Muscle layer of duodenum (tissue), 2 donors: ENCODE data around the gene TBCEL.

ENCODE experiments used
- H3K27ac ChIP-seq: one replicate; pipeline ENCODE4 v1.7.0; 2013; ENCODE audit warnings: mild to moderate bottlenecking, low read length
- H3K27me3 ChIP-seq: one replicate; pipeline ENCODE4 v1.7.0; 2013; ENCODE audit warnings: low read depth, mild to moderate bottlenecking, control low read depth, low read length
- H3K36me3 ChIP-seq, 2 donors: one replicate each; pipeline ENCODE4 v1.7.0; 2013; ENCODE audit warnings: low read length in 2 of 2, control low read depth in 1 of 2, mild to moderate bottlenecking in 1 of 2; ENCODE audit not compliant: insufficient read depth in 2 of 2, control insufficient read depth in 1 of 2
- H3K4me1 ChIP-seq, 2 donors: one replicate each; pipeline ENCODE4 v1.7.0; 2013; ENCODE audit warnings: low read length in 2 of 2, mild to moderate bottlenecking in 2 of 2, control low read depth in 1 of 2, moderate library complexity in 1 of 2; ENCODE audit not compliant: insufficient read depth in 2 of 2, control insufficient read depth in 1 of 2
- H3K4me3 ChIP-seq, 2 donors: one replicate each; pipeline ENCODE4 v1.7.0; 2013; ENCODE audit warnings: low read length in 2 of 2, low read depth in 1 of 2, mild to moderate bottlenecking in 1 of 2
- H3K9me3 ChIP-seq, 2 donors: one replicate each; pipeline ENCODE4 v1.7.0; 2013; ENCODE audit warnings: low read length in 2 of 2, control low read depth in 1 of 2, mild to moderate bottlenecking in 1 of 2; ENCODE audit not compliant: control insufficient read depth in 1 of 2
- donor health status: healthy.

TBCEL gene

DNA sequence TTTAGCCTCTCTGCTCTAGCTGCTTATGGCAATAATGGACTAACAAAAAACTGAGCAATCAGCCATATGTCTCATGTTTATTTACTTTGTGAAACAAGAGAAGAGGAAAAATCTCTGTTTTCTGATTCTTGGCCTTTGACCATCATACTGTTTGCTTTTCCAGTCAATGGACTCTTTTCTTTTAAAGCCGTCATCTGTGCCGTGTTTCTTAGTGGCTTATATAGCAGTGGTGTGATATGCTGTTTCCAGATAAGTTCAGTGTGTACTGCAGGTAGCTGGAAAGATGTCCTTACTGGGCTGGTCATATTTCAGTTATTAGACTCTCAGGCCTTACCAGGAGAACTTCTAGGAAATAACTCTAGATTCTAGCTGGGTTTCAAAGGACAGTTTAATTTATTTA lies 43.6 kb downstream of the TBCEL start:
- Histone ChIP-seq H3K27ac (peak overlapping the region; percentile 19), H3K4me1 (peaks cover 0 to 11% of the 10 kb centered on the region in 2 donors), H3K36me3 (peaks cover 5 to 16% of the 10 kb centered on the region in 2 donors), H3K27me3 (no peaks in the 10 kb centered on the region), H3K9me3 (no peaks in the 10 kb centered on the region), H3K4me3 (no peak overlapping the region)

GRCh38 chr11:121067962-121068647 lies 44.2 kb downstream of the TBCEL start:
- H3K36me3 ChIP-seq: peaks cover 4 to 13% of the 10 kb centered on the region in 2 donors
- H3K27me3 ChIP-seq: no peaks in the 10 kb centered on the region
- peak overlapping the region; percentile 19 for H3K27ac ChIP-seq
- H3K4me1 ChIP-seq: peaks cover 0 to 11% of the 10 kb centered on the region in 2 donors
- H3K9me3 ChIP-seq: no peaks in the 10 kb centered on the region
- no peak overlapping the region for H3K4me3 ChIP-seq

- no peaks in the 10 kb centered on the region for H3K27me3 ChIP-seq
- no peak overlapping the region for H3K27ac ChIP-seq
- H3K4me3 ChIP-seq: no peak overlapping the region
- H3K4me1 ChIP-seq: peaks cover 0 to 11% of the 10 kb centered on the region in 2 donors
- peaks cover 4 to 12% of the 10 kb centered on the region in 2 donors for H3K36me3 ChIP-seq
- no peaks in the 10 kb centered on the region for H3K9me3 ChIP-seq
Observed at GRCh38 chr11:121068787-121069186, 44.9 kb downstream of the TBCEL start.

DNA sequence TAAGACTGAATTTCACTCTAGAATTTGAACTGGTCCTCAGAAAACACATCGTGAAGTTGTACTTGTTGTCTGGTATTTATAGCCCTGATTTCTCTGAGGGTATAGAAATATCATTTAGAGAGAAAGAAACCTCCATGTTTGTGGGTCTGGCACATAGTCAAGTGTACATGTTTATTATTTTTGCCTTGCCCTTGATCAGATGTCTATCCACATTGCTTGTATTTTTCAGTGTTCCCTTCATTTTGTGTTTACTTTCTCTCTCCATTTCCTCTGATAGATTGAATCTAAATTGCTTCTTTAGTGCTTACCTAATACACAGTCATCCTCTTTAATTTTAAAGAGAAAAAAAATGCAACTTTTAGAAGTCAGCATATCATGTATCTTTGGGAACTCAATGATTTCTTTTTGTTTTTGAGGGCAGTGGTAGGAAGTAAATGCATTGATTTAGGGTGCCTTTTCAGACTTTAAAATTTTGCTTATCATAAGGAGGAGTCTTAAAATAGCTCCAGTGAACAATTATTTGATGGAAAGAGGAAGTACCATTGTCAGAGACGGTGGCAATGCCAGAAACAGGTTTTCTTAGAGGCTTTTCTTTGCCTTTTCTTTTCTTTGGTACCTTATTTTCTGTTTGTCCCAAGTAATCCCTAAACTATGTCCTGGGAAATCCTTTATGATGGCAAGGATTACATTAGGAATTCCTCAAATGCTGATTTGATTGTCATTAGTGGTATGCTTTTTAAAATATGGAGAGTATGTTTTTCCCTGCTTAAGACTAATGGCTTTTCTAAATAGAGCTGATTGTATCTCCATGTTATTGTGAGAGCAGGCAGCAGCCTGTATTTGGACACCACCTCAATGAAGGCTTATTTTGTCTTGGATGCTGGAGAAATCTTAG lies 47.3 kb downstream of the TBCEL start:
- Histone ChIP-seq H3K4me1 (peaks cover 0 to 11% of the 10 kb centered on the region in 2 donors), H3K9me3 (no peaks in the 10 kb centered on the region), H3K36me3 (peaks cover 4 to 5% of the 10 kb centered on the region in 2 donors), H3K4me3 (no peak overlapping the region), H3K27me3 (no peaks in the 10 kb centered on the region), H3K27ac (no peak overlapping the region)

- Histone ChIP-seq H3K36me3 (peaks cover 4% of the 10 kb centered on the region in 2 donors), H3K27ac (no peak overlapping the region), H3K4me1 (peaks cover 0 to 11% of the 10 kb centered on the region in 2 donors), H3K27me3 (no peaks in the 10 kb centered on the region), H3K4me3 (no peak overlapping the region), H3K9me3 (no peaks in the 10 kb centered on the region)
Observed at GRCh38 chr11:121071846-121072450, 48.0 kb downstream of the TBCEL start.

DNA sequence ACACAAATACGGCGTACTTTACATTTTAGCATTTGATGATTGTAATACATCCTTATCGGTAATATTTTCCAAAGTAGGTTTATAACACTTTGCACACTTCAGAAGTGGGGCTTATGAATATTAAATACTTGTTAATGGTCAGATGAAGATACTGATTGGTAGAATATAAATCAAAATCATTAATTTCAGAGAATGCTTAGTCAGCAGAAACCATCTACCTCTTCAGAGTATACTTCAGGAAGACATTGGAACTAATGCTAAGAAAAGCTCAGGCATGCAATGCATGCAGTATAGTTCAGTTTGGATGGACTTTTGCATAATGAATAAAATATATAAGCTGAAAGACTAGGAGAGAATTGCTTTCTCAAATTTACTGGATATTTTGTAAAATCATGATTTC lies 57.4 kb downstream of the TBCEL start:
- Histone ChIP-seq H3K27ac (no peak overlapping the region), H3K9me3 (no peaks in the 10 kb centered on the region), H3K27me3 (no peaks in the 10 kb centered on the region), H3K4me1 (no peaks in the 10 kb centered on the region), H3K36me3 (peaks cover 0 to 16% of the 10 kb centered on the region in 2 donors), H3K4me3 (no peak overlapping the region)

DNA sequence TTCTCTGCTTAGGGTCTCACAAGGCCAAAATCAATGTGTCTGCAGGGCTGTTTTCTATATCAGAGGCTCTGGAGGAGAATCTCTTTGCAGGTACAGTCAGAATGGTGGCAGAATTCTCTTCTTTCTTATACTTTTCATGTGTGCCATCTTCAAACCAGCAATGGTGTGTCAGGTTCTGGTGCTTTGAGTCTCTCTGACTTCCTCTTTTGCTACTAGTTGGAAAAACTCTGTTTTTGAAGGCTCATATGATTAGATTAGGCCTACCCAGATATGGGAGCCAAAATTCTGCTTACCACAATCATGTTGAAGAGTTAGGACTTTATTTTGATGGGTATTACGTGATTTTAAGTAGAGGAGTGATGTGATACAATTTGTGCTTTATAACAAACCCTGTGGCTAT lies 58.3 kb downstream of the TBCEL start:
- Histone ChIP-seq H3K4me3 (no peak overlapping the region), H3K4me1 (no peaks in the 10 kb centered on the region), H3K27me3 (no peaks in the 10 kb centered on the region), H3K27ac (no peak overlapping the region), H3K36me3 (peaks cover 7 to 25% of the 10 kb centered on the region in 2 donors), H3K9me3 (no peaks in the 10 kb centered on the region)

DNA sequence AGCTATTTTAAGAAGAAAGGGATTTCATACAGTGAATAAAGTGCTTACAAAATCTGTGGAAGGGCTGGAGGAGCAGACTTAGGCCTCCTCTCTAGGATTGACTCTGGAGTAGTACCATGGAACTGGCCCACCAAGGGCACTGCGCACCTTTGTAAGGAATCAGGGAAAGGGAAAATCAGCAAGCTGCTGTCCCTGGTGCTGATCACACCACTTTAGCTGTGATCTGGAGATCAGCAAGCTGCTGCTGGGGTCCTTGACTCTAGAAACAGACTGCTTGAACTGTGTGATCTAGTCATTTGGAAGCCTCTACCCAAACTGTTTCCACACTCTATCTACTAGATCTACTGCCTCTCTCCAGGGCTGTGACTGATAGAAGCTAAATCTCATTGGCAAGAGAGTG lies 58.8 kb downstream of the TBCEL start:
- Histone ChIP-seq H3K36me3 (peaks cover 12 to 30% of the 10 kb centered on the region in 2 donors), H3K4me3 (no peak overlapping the region), H3K27ac (no peak overlapping the region), H3K27me3 (no peaks in the 10 kb centered on the region), H3K9me3 (no peaks in the 10 kb centered on the region), H3K4me1 (no peaks in the 10 kb centered on the region)

- Histone ChIP-seq H3K27me3 (no peaks in the 10 kb centered on the region), H3K4me3 (no peak overlapping the region), H3K36me3 (peaks cover 12 to 34% of the 10 kb centered on the region in 2 donors), H3K4me1 (no peaks in the 10 kb centered on the region), H3K9me3 (no peaks in the 10 kb centered on the region), H3K27ac (no peak overlapping the region)
Observed at GRCh38 chr11:121086866-121087265, 63.0 kb downstream of the TBCEL start.

DNA sequence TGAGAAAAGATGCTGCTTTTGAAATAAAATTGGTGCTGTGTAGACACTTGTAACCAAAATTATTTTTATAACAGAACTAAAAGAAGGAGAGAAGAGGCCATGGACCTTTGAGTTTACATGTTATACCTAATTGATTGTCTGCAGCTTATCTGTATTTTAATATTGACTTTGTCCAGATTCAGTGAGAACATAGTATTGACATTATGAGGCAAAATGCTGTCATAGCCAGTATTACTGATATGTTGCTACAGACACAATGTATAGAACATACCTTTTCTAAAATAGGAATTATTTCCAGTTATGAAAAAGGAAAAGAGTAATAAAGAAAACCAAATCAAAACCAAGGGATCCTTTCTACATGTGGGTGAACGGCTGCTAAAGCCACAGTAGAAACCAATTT lies 65.7 kb downstream of the TBCEL start:
- no peaks in the 10 kb centered on the region for H3K27me3 ChIP-seq
- no peak overlapping the region for H3K27ac ChIP-seq
- H3K36me3 ChIP-seq: peaks cover 12 to 28% of the 10 kb centered on the region in 2 donors
- no peaks in the 10 kb centered on the region for H3K9me3 ChIP-seq
- no peak overlapping the region for H3K4me3 ChIP-seq
- no peaks in the 10 kb centered on the region for H3K4me1 ChIP-seq

GRCh38 chr11:121090145-121090721 lies 66.3 kb downstream of the TBCEL start:
- no peaks in the 10 kb centered on the region for H3K27me3 ChIP-seq
- H3K36me3 ChIP-seq: peaks cover 12 to 28% of the 10 kb centered on the region in 2 donors
- no peaks in the 10 kb centered on the region for H3K9me3 ChIP-seq
- H3K4me3 ChIP-seq: no peak overlapping the region
- H3K27ac ChIP-seq: no peak overlapping the region
- H3K4me1 ChIP-seq: no peaks in the 10 kb centered on the region
